Esophagus muscularis mucosa (tissue), 4 donors: ENCODE data around the gene BLOC1S5. TPM values are rescaled to one million over a fixed set of nuclear protein-coding genes. Genes with fewer than 3 reads are reported as not detected.
"Not testable (repeated sequence)": the region's sequence is repeated elsewhere in the genome, so short reads cannot be mapped to it uniquely, and the experiment has no call there.

Experiments
- DNase-seq: peaks from one replicate; pipeline ENCODE4 v3.0.0-alpha.2; 2017; ENCODE audit errors: extremely low spot score
- H3K27ac ChIP-seq, 4 donors: fragments of 200-600 bp; sonication (generic); replicated peaks in 1 of 4; 1 replicate in 3 of 4; 2 replicates in 1 of 4; pipeline ENCODE4 v1.5.1; 2016 to 2019; ENCODE audit warnings: mild to moderate bottlenecking in 1 of 4
- H3K27me3 ChIP-seq, 4 donors: fragments of 200-600 bp; sonication (generic); one replicate each; pipeline versions ENCODE4 v1.5.1 to v1.6.0; 2016 to 2019
- H3K36me3 ChIP-seq, 4 donors: fragments of 200-600 bp; sonication (generic); one replicate each; pipeline ENCODE4 v1.5.1; 2016 to 2019
- H3K4me1 ChIP-seq, 4 donors: fragments of 200-600 bp; sonication (generic); one replicate each; pipeline ENCODE4 v1.5.1; 2016 to 2019
- H3K4me3 ChIP-seq, 4 donors: fragments of 200-600 bp; sonication (generic); 1 replicate in 2 of 4; 2 replicates in 2 of 4; pipeline ENCODE4 v1.5.1; 2016 to 2019; ENCODE audit warnings: mild to moderate bottlenecking in 4 of 4, moderate library complexity in 1 of 4
- H3K9me3 ChIP-seq, 4 donors: fragments of 200-600 bp; sonication (generic); 1 replicate in 3 of 4; 2 replicates in 1 of 4; pipeline ENCODE4 v1.5.1; 2016 to 2019
- EP300 ChIP-seq: sonication (generic); formaldehyde crosslinking; IDR thresholded peaks from one replicate; pipeline ENCODE4 v1.6.1; 2017; ENCODE audit warnings: antibody characterized with exemption
- POLR2A ChIP-seq: fragments of 450-650 bp; IDR thresholded peaks from one replicate; pipeline ENCODE4 v1.6.1; 2017; ENCODE audit warnings: antibody characterized with exemption, moderate library complexity, mild to moderate bottlenecking, low read depth
- POLR2AphosphoS5 ChIP-seq, 2 donors: sonication (generic); formaldehyde crosslinking; IDR thresholded peaks; one replicate each; pipeline ENCODE4 v1.6.1; 2017; ENCODE audit warnings: antibody characterized with exemption in 2 of 2
- WGBS: methylation state at CpG from one replicate; pipeline ENCODE4 v1.1.5; 2018; 5-methylcytosine and 5-hydroxymethylcytosine counted together
- intact Hi-C: fragments of 100-400 bp; cut with DNase I; formaldehyde crosslinking; loops from one replicate; pipeline ENCODE4 v1.15.1; 2023
- total RNA-seq, 4 donors: library from RNA; depleted of rRNA; stranded (reverse); fragments of >200 nt; gene quantifications; one replicate each; pipeline versions ENCODE4 v1.1.0 to v1.2.1, GENCODE V29; 2016
- TF ChIP-seq, protein P1 (sequence below), 3 experiments: fragments of 200-600 bp in 2 of 3; fragments of 450-650 bp in 1 of 3; sonication (generic) in 2 of 3; IDR thresholded peaks; one replicate each; pipeline ENCODE4 v1.5.1; 2017 to 2019; ENCODE audit warnings: antibody characterized with exemption in 3 of 3, mild to moderate bottlenecking in 2 of 3, moderate library complexity in 1 of 3

BLOC1S5 gene
- total RNA-seq, 4 donors from 2014 or later, result 10.4 to 15.6 (median 11.2) TPM

DNA sequence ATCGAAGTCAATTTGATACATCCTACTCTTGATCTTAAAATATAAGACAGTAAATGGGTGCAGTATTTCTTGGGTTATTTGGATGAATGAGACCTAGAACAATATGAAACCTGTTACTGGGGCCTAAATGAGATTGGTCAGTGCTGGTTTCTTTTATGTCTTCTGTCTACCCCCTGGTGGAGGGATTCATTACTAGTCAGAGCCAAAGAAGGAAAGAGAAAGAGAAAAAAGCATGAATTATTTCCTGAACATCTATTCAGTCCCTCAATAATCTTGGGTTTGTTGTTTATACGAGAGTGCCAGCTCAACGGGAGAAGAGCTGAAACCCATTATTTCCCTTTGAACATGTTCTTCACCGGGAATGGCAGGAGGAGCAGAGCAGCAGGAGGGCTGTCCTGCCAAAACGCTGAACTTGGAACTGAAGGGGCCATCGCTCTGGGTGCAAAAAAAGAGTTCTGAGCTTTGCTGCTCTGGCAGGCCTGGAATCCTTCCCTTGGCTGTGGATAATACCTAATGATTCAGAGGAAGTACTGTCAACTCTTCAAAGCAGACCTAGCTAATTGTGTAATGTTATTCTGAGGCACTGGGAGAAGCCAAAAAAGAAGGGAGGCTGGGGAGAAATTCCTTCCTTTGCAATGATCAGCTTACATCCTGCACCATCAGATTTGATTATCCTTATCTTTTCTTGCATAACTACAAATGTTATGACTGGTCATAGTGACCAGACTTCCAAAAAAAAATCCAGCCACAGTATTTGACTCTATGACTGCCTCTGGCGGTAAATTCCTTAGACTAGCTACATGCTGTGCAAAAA is 72.0 kb downstream of the BLOC1S5 start:
- 20% methylated on average over 7 of the region's 7 CpGs for WGBS
- Histone ChIP-seq H3K36me3 (no peaks in the 10 kb centered on the region), H3K4me3 (peak overlapping the region in 1 of 4 donors; percentile 7), H3K27me3 (no peaks in the 10 kb centered on the region), H3K9me3 (peaks cover 0 to 2% (median 0%) of the 10 kb centered on the region in 4 donors), H3K27ac (peak overlapping the region in 3 of 4 donors; percentile 25 to 61 (median 37)), H3K4me1 (peaks cover 6 to 25% (median 20%) of the 10 kb centered on the region in 4 donors)
- TF ChIP-seq EP300, result no peak
- TF ChIP-seq POLR2AphosphoS5 (IDR thresholded peaks at IDR 0.05), result peak; percentile 13 to 42
- TF ChIP-seq, protein P1, sequence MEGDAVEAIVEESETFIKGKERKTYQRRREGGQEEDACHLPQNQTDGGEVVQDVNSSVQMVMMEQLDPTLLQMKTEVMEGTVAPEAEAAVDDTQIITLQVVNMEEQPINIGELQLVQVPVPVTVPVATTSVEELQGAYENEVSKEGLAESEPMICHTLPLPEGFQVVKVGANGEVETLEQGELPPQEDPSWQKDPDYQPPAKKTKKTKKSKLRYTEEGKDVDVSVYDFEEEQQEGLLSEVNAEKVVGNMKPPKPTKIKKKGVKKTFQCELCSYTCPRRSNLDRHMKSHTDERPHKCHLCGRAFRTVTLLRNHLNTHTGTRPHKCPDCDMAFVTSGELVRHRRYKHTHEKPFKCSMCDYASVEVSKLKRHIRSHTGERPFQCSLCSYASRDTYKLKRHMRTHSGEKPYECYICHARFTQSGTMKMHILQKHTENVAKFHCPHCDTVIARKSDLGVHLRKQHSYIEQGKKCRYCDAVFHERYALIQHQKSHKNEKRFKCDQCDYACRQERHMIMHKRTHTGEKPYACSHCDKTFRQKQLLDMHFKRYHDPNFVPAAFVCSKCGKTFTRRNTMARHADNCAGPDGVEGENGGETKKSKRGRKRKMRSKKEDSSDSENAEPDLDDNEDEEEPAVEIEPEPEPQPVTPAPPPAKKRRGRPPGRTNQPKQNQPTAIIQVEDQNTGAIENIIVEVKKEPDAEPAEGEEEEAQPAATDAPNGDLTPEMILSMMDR (IDR thresholded peaks at IDR 0.05), result peak in 2 of 3 experiments; percentile 44 to 49
- intact Hi-C loops, result loop anchor here (5.0 kb wide), 1 partner anchor 80 kb away; the partner anchor contains the start of gene TXNDC5
- DNase-seq, result no peak

DNA sequence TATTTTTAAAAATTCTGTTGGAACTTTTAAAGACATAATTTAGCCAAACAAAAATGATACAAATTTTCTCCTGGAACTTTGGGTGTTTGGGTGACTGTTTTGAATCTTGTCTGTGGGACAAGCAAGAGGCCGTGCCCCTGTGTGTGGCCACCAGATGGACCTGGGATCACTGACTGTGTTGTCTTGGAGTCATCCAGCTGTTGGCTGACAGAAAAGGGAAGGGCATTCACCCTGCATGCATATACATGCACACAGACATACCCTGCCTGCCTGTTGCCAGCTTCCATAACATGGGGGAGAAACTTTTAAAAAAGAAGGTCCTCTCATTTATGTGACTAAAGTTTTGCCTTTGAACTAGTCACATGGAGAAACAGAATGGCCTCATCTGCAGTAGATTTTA is 72.7 kb downstream of the BLOC1S5 start:
- H3K4me1 ChIP-seq, result peaks cover 3 to 19% (median 14%) of the 10 kb centered on the region in 4 donors
- no peaks in the 10 kb centered on the region for H3K27me3 ChIP-seq
- no peaks in the 10 kb centered on the region for H3K36me3 ChIP-seq
- peak overlapping the region in 1 of 4 donors; percentile 37 for H3K27ac ChIP-seq
- H3K9me3 ChIP-seq, result peaks cover 0 to 2% (median 0%) of the 10 kb centered on the region in 4 donors
- no peak overlapping the region for H3K4me3 ChIP-seq
- WGBS, result 100% methylated on average over 1 of the region's 1 CpG
- no peak for DNase-seq
- intact Hi-C loops, result loop anchor here (5.0 kb wide), 1 partner anchor 79 kb away; the partner anchor contains the start of gene TXNDC5
- no peak for TF ChIP-seq EP300
- TF ChIP-seq POLR2AphosphoS5 (IDR thresholded peaks at IDR 0.05), result no peak
- TF ChIP-seq POLR2A, result no peak
- TF ChIP-seq, protein P1 (IDR thresholded peaks at IDR 0.05), result no peak

- Histone ChIP-seq H3K27me3 (no peaks in the 10 kb centered on the region), H3K27ac (no peak overlapping the region), H3K36me3 (no peaks in the 10 kb centered on the region), H3K4me3 (no peak overlapping the region), H3K9me3 (no peaks in the 10 kb centered on the region), H3K4me1 (no peaks in the 10 kb centered on the region)
- TF ChIP-seq, protein P1 (IDR thresholded peaks at IDR 0.05), result no peak
- TF ChIP-seq POLR2A, result no peak
- no peak for TF ChIP-seq EP300
- TF ChIP-seq POLR2AphosphoS5 (IDR thresholded peaks at IDR 0.05), result no peak
- intact Hi-C loops, result no loop called here
- DNase-seq, result no peak
- WGBS, result 91% methylated on average over 31 of the region's 31 CpGs
Measured at GRCh38 chr6:7986219-7986618, 78.0 kb downstream of the BLOC1S5 start.

DNA sequence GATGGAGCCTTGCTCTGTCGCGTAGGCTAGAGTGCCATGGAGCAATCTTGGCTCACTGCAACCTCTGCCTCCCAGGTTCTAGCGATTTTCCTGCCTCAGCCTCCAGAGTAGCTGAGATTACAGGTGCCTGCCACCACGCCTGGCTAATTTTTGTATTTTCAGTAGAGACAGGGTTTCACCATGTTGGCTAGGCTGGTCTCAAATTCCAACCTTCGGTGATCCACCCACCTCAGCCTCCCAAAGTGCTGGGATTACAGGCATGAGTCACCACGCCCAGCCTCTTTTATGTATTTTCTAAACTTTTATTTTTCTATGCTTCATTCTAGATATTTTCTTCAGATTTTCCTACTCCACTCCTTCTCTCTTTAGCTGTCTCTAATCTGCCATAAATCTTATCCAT is 80.2 kb downstream of the BLOC1S5 start:
- WGBS, result 80% methylated on average over 6 of the region's 6 CpGs
- H3K9me3 ChIP-seq, H3K27ac ChIP-seq, H3K27me3 ChIP-seq, H3K36me3 ChIP-seq, DNase-seq, intact Hi-C loops, H3K4me3 ChIP-seq, H3K4me1 ChIP-seq: not testable (repeated sequence)

DNA sequence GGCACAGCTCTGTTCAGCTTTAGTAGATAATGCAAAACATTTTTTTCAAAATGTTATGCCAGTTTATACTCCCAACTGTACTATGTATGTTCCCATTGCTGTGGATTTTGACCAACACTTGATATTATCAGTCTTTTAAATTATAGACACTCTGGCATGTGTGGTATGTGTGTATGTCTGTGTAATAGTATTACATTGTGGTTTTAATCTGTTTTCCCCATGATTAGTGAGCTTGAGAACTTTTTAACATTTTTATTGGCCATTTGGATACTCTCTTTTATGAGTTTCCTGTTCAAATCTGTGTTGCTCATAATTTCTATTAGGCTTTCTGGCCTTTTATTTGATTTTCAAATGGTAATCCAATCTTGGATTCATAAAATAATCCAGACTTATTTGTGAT is 84.4 kb downstream of the BLOC1S5 start:
- no peaks in the 10 kb centered on the region for H3K36me3 ChIP-seq
- no peak for DNase-seq
- TF ChIP-seq EP300 (no peak), POLR2A (no peak), POLR2AphosphoS5 (IDR thresholded peaks at IDR 0.05) (no peak)
- TF ChIP-seq, protein P1 (IDR thresholded peaks at IDR 0.05), result no peak
- no peaks in the 10 kb centered on the region for H3K9me3 ChIP-seq
- intact Hi-C loops, result no loop called here
- H3K4me1 ChIP-seq, result peaks cover 12 to 16% (median 14%) of the 10 kb centered on the region in 4 donors
- no peaks in the 10 kb centered on the region for H3K27me3 ChIP-seq
- no peak overlapping the region for H3K4me3 ChIP-seq
- no peak overlapping the region for H3K27ac ChIP-seq
